Right renal cortex interstitium (tissue), 3 donors: ENCODE results near the gene ZNF316. TPM values are rescaled to one million over a fixed set of nuclear protein-coding genes. Genes with fewer than 3 reads are reported as not detected.

Experiments
- DNase-seq, 3 donors: peaks; one replicate each; pipeline ENCODE4 v3.0.0-alpha.2; 2013; ENCODE audit warnings: low read depth in 3 of 3, low spot score in 2 of 3
- polyA plus RNA-seq, 3 donors: library from polyadenylated mRNA; unstranded; fragments of 120-200 nt; gene quantifications; one replicate each; pipeline ENCODE4 v1.2.1, GENCODE V29; 2013; ENCODE audit not compliant: insufficient read length in 3 of 3

ZNF316 gene
- polyA plus RNA-seq, 3 donors: 37.0 to 39.1 (median 37.9) TPM

- no peak for DNase-seq
These were observed 38.8 kb downstream of the ZNF316 start for GRCh38 chr7:6675807-6676405.

DNA sequence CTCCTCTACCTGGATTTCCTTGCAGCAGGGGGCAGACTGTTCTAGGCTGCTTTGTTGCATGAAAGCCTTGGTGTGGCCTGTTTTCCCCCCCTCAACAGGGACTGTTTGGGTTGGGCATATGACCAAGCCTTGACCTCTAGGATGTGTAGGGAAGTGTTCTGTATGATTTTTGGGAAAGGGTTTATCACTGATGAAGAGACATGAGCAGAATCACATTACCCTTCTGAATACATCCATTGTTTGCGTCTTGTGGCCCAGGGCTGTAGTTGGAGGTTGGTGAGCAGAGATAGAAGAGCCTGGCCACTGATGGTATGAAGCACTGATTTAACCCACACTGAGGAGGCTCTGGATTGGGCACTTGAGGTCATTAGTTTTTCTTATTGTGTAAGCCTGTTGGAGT lies 43.0 kb downstream of the ZNF316 start:
- no peak for DNase-seq

GRCh38 chr7:6691103-6691502 lies 54.0 kb downstream of the ZNF316 start:
- DNase-seq: no peak

GRCh38 chr7:6691609-6692106 lies 54.5 kb downstream of the ZNF316 start:
- DNase-seq: no peak

DNA sequence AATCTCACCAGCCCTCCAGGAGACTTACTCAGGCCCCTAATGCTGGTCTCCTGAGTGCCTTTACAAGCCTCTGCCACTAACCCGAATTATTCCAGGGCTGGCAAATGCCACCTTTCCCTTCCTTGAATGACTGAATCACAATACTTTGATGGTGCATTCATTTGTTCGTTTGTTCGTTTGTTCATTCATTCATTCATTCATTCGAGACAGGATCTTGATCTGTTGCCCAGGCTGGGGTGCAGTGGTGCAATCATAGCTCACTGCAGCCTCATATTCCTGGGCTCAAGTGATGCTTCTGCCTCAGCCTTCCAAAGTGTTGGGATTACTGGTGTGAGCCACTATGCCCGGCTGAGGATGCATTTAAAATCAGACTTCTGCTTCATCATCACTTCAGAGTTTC lies 63.7 kb downstream of the ZNF316 start:
- no peak for DNase-seq

DNA sequence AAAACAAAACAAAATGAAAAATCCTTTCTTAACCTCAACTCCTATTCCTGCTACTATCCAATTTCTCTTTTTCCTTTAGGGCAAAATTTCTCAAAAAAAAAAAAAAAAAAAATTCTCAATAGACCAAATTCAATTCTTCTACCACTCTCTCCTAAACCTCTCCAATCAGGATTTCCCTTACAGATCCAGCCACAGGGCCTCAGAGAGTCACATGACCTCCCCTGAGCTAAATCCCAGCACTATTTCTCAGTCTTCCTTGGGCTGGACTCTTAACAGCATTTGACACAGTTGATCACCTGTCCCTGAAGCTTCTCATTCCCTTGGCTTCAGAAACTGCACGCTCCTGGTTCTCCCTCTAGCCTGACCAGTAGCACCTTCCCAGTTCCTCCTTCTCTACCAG lies 64.7 kb downstream of the ZNF316 start:
- no peak for DNase-seq

Other genes starting within 250 kb of the ZNF316 start
- 10 to 100 TPM; 12.4 to 16.4 (median 14.7) TPM for gene DAGLB, start 189.4 kb upstream of the ZNF316 start, polyA plus RNA-seq
- 100 to 1,000 TPM; 190 to 198 (median 195) TPM for gene KDELR2, start 153.2 kb upstream of the ZNF316 start, polyA plus RNA-seq
- gene GRID2IP, start 85.9 kb upstream of the ZNF316 start, polyA plus RNA-seq: under 1 TPM; 0.40 to 0.61 (median 0.57) TPM
- 10 to 100 TPM; 77.4 to 90.8 (median 80.5) TPM for gene ZDHHC4, start 59.9 kb upstream of the ZNF316 start, polyA plus RNA-seq
- gene INTS15, start 47.3 kb upstream of the ZNF316 start, polyA plus RNA-seq: 10 to 100 TPM; 29.8 to 32.8 (median 31.1) TPM
- gene ZNF853, start 21.7 kb upstream of the ZNF316 start, polyA plus RNA-seq: 10 to 100 TPM; 15.0 to 16.8 (median 16.3) TPM
- gene ZNF12, start 69.6 kb downstream of the ZNF316 start, polyA plus RNA-seq: 10 to 100 TPM; 40.6 to 45.5 (median 42.0) TPM
- 1 to 10 TPM in 1 of 3 donors, under 1 TPM in 2; 0.50 to 1.1 (median 0.96) TPM for gene RSPH10B2, start 116.8 kb downstream of the ZNF316 start, polyA plus RNA-seq
- gene CCZ1B, start 189.0 kb downstream of the ZNF316 start, polyA plus RNA-seq: 10 to 100 TPM; 61.4 to 63.9 (median 63.3) TPM